Neutrophil (primary cell): ENCODE measurements around the gene WDR64.

ENCODE experiments used
- H3K27ac ChIP-seq: fragments of 200-600 bp; sonication (generic); 2 replicates; pipeline ENCODE4 v1.5.1; 2016; ENCODE audit warnings: mild to moderate bottlenecking, moderate library complexity
- H3K27me3 ChIP-seq: fragments of 200-600 bp; sonication (generic); 2 replicates; pipeline ENCODE4 v1.6.0; 2016; ENCODE audit warnings: mild to moderate bottlenecking
- H3K36me3 ChIP-seq: fragments of 200-600 bp; sonication (generic); 2 replicates; pipeline ENCODE4 v1.5.1; 2017
- H3K4me1 ChIP-seq, 2 experiments: fragments of 200-600 bp in 1 of 2; sonication (generic) in 1 of 2; 1 replicate in 1 of 2; 2 replicates in 1 of 2; pipeline versions ENCODE4 v1.5.1 to v1.6.1; 2013 to 2016; ENCODE audit warnings: low read depth in 1 of 2, low read length in 1 of 2, mild to moderate bottlenecking in 1 of 2, moderate library complexity in 1 of 2; ENCODE audit not compliant: control insufficient read depth in 1 of 2, insufficient read depth in 1 of 2
- H3K4me3 ChIP-seq, 2 experiments: fragments of 200-600 bp in 1 of 2; sonication (generic) in 1 of 2; 1 replicate in 1 of 2; 2 replicates in 1 of 2; pipeline ENCODE4 v1.5.1; 2013 to 2016; ENCODE audit warnings: low read depth in 1 of 2, low read length in 1 of 2, mild to moderate bottlenecking in 1 of 2, moderate library complexity in 1 of 2
- H3K9me3 ChIP-seq: fragments of 200-600 bp; sonication (generic); 2 replicates; pipeline ENCODE4 v1.5.1; 2016
- TF ChIP-seq, protein P1 (sequence below): fragments of 200-600 bp; sonication (generic); IDR thresholded peaks from 2 replicates; pipeline ENCODE4 v1.5.1; 2016; ENCODE audit warnings: antibody characterized with exemption

The WDR64 gene

DNA sequence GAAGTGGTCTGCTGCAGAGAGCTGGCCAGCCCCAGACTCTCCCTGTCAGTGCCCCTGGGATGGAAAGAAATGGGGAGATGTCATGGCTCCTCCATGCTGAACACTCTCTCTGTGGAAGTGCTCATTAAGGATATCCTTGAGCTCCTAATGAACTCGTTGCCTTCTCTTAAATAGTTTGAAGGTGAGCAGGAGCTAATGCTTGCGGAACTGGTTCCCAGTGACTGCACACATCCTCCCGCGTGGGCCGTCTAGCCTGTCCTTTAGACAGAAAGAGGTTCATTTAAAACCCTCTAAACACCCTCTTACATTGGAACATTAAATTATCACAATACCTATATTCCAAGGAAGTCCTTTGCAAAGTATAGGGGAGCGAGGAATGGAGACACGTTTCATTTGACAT, 5.9 kb upstream of the WDR64 start:
- Histone ChIP-seq H3K27me3 (peaks cover 6% of the 10 kb centered on the region), H3K4me3 (no peak overlapping the region), H3K36me3 (no peaks in the 10 kb centered on the region), H3K27ac (no peak overlapping the region), H3K4me1 (peaks cover 5 to 8% of the 10 kb centered on the region in 2 experiments), H3K9me3 (no peaks in the 10 kb centered on the region)
- TF ChIP-seq, protein P1, sequence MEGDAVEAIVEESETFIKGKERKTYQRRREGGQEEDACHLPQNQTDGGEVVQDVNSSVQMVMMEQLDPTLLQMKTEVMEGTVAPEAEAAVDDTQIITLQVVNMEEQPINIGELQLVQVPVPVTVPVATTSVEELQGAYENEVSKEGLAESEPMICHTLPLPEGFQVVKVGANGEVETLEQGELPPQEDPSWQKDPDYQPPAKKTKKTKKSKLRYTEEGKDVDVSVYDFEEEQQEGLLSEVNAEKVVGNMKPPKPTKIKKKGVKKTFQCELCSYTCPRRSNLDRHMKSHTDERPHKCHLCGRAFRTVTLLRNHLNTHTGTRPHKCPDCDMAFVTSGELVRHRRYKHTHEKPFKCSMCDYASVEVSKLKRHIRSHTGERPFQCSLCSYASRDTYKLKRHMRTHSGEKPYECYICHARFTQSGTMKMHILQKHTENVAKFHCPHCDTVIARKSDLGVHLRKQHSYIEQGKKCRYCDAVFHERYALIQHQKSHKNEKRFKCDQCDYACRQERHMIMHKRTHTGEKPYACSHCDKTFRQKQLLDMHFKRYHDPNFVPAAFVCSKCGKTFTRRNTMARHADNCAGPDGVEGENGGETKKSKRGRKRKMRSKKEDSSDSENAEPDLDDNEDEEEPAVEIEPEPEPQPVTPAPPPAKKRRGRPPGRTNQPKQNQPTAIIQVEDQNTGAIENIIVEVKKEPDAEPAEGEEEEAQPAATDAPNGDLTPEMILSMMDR = no peak

DNA sequence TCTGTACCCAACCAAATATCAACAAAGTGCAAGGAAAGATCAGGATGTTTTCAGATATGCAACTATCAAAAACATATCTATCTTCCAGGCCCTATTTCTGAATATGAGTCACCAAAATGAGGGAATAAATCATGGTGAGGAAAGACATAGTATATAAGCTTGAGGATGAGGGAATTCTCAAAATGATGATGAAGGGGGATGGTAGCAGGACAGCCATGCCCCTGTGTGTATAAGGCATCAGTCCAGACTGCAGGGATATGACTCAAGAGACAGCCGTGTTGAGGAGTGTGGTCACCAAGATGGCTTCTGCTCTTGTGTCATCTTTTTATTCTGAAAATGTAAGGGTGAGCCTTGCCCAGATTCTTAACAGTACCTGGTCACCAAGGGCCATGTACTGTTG, 4.4 kb upstream of the WDR64 start:
- no peaks in the 10 kb centered on the region for H3K36me3 ChIP-seq
- peaks cover 13 to 20% of the 10 kb centered on the region in 2 experiments for H3K4me1 ChIP-seq
- no peaks in the 10 kb centered on the region for H3K9me3 ChIP-seq
- no peak overlapping the region for H3K4me3 ChIP-seq
- no peak overlapping the region for H3K27ac ChIP-seq
- TF ChIP-seq, protein P1 = no peak
- H3K27me3 ChIP-seq = peaks cover 6% of the 10 kb centered on the region

DNA sequence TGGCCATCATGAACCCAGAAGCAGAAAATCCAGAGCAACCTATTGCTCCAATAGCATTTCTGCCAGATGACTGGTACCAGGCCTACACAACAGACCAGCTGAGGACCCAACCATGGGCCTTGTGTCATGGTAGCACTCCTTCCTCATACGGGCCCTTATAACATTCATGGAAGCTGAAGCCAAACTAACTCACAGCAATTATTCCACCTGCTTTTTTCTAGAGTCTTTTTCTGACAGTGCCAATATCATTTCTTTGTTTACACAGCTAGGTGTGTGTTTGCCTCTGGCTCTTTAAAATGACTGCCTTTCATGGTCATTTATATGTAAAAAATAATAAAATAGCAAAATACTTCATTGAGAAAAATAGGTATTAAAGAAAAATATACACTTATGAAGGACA, 3.9 kb upstream of the WDR64 start:
- Histone ChIP-seq H3K27ac (no peak overlapping the region), H3K36me3 (no peaks in the 10 kb centered on the region), H3K9me3 (no peaks in the 10 kb centered on the region), H3K27me3 (peaks cover 6% of the 10 kb centered on the region), H3K4me3 (no peak overlapping the region), H3K4me1 (peaks cover 13 to 20% of the 10 kb centered on the region in 2 experiments)
- TF ChIP-seq, protein P1 = no peak

DNA sequence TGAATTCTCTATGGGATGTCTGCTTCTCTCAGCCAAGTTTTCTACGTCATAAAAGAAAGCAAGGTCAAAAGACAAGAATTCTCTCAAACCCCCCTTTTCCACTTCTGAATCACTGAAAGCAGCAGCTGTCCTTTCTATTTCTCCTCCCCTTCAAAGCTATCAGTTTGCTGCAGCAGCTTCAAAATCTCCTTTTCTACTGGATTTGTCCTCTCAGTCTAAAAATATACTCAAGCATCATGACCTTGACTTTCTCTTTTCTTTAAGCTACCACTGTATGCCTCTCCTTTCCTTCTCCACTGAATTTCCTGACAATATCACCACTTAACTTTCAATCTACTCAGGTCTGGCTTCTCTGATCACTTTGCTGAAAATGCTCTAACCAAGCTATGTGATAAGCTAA, 1.9 kb downstream of the WDR64 start:
- TF ChIP-seq, protein P1 = no peak

DNA sequence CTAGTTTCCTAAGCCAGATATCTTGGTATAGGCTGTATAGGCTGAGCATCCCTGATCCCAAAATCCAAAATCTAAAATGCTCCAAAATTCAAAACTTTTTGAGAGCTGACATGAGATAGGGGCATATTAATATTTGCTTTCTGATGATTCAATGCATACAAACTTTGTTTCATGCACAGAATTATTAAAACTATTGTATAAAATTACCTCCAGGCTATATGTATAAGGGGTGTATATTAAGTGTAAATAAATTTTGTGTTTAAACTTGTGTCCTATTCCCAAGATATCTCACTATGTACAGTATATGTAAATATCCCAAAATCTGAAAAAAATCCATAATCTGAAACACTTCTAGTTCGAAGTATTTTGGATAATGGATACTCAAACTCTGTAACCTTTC, 2.6 kb downstream of the WDR64 start:
- Histone ChIP-seq H3K36me3 (no peaks in the 10 kb centered on the region), H3K27me3 (no peaks in the 10 kb centered on the region), H3K27ac (no peak overlapping the region), H3K4me3 (no peak overlapping the region), H3K4me1 (peaks cover 13 to 20% of the 10 kb centered on the region in 2 experiments), H3K9me3 (no peaks in the 10 kb centered on the region)
- TF ChIP-seq, protein P1 = no peak

More for the DNA sequence above, 1.9 kb downstream of the WDR64 start:
- peaks cover 3% of the 10 kb centered on the region for H3K27me3 ChIP-seq
- no peaks in the 10 kb centered on the region for H3K9me3 ChIP-seq
- H3K4me1 ChIP-seq = peaks cover 13 to 20% of the 10 kb centered on the region in 2 experiments
- H3K4me3 ChIP-seq = no peak overlapping the region
- no peak overlapping the region for H3K27ac ChIP-seq
- no peaks in the 10 kb centered on the region for H3K36me3 ChIP-seq
